HS-27A (cell line): Measurements from ENCODE around the gene LDB1.
A peak's percentile ranks its signal among the peaks of the same experiment; 100 is the strongest.

ENCODE experiments used
- DNase-seq: peaks from one replicate; pipeline ENCODE4 v3.0.0-alpha.2; 2012; ENCODE audit warnings: low read depth, missing footprints

The LDB1 gene

DNA sequence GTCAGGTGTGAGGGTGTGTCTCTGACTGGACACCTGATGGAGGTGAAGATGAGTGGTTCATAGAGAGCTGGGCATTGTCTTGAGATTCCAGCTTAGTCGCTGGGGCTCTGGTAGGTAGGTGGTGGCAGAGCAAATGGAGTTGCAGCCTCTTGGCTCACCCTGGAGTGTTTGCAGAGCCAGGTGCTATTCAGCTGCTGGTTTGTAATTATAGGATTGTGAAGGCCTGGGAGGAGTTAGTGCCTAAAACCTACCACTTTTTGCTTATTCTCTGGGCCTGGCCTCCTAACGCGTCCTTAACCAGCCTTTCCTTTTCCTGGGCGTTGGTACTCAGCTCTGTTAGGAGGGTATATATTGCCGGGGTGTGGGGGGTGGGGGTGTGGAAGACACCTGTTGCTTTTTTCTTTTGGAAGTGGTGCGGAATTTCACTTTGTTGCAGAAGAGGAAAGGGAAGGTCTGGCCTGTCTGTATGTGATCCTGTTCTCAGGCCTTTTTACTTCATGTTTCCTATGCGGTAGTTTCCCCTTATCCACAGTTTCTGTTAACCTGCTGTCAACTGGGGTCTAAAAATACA, 15.9 kb upstream of the LDB1 start:
- DNase-seq: no peak

- DNase-seq: no peak
Measured at GRCh38 chr10:102134416-102134815, 14.2 kb upstream of the LDB1 start.

DNA sequence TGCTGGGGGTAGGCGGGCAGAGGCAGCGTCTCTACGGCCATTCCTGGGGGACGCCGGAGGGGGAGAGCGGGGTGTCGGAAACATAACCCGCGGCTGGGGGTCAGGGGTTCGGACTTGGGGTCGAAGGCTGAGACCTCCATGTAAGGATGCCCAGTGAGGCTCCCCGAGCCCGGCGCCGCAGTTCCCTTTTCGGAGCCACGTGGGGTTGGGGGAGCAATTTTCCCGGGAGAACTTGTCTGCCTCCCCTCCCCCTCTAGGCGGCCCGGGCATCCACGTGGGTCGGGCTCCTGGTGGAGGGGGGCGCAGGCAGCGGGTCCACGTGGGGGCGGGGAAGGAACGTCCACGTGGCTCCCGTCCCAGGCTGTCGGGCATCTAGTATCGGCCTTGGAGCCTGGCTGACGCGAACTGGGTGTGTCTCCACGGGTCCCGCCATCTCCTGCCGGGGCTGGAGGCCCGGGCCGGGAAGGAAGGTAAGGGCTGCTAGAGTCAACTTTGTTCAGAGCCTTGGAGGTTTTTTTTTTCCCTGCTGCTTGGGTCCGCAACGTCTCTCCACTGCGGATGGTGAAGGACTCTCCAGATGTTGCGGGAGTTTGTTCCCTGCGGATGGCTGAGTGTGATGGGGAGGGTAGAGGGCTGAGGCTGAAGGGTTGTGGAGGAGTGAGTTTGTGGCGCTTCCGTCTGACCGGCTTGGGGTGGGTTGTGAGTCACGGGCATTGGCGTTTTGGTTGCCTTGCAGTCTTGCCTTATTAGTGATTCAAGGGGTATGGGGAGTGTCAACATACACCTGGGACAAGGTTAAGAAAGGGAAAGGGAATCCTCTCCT, 13.4 kb upstream of the LDB1 start:
- DNase-seq: no peak

DNA sequence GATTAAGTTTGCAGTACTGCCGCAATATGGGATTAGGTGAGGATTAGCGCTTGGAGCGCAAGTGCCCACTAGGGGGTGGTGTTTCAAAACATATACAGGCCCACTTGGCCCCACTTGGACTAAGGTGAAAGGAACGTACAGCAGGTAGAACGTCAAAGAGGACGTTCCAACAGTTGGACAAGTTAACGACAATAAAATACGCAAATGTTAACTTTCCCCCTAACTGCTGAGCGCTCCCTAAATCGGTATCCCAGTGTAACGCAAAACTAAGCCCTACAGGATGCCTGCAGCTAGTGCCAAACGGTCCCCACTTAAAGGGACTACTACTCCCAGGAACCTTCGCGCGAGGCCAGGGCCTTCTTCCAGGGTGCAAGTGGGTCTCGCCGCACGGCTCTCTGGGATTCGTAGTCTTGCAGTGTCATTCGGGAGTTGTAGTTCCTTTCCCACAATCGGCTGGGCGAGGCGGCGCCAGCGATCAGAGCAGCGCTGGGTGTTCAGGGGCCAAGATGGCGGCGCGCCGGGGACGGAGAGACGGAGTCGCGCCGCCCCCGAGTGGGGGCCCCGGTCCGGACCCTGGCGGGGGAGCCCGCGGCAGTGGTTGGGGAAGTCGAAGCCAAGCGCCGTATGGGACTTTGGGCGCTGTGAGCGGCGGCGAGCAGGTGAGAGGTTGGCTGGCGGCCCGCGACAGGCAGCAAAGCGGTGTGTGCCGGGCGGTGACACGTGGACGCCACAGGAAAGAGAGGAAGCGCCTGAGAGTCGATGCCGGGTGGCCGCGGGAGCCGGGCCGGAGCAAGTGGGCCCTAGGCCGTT, 12.6 kb upstream of the LDB1 start, which contains the start of gene PPRC1:
Gene PPRC1, plus strand, starts transcription at position 478 of the 810 bp plus-strand sequence. Its CDS starts 29 bp downstream, at position 507.
- DNase-seq: peak; percentile 88

- DNase-seq: no peak
Measured at GRCh38 chr10:102132193-102132562, 12.0 kb upstream of the LDB1 start.

GRCh38 chr10:102131286-102132170, 11.4 kb upstream of the LDB1 start:
- DNase-seq: no peak

- no peak for DNase-seq
Measured at GRCh38 chr10:102123223-102123622, 3.1 kb upstream of the LDB1 start.

GRCh38 chr10:102122450-102122849, 2.3 kb upstream of the LDB1 start:
- no peak for DNase-seq

DNA sequence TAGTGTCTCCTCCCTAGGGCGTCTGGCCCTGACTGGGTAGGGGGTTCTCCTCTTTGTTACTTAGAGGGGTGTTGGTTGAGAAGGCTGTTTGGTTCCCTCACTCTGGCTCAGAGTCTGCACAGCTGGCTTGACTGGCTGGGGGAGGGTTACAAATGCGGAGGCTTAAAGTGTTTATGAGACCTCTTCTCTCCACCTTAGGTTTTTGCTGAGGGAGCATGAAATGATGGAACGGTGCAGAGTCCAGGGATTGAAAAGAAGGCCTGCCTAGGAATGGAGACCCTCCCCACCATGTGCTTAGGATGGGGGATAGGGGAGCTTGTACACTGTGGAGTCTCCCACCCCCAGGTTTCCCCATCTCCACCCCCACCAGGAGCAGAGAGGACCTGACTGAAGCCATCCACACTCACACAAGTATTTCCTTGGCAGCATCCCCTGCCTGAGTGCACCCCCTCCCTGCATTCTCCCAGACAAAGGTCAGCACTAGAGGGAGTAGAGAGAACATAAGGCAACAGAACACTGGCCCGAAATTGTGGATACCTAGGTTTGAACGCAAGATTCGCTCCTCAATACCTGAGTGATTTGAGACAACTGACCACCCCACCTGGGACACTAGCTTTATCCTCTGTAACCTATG, 1.7 kb upstream of the LDB1 start:
- DNase-seq: no peak

DNA sequence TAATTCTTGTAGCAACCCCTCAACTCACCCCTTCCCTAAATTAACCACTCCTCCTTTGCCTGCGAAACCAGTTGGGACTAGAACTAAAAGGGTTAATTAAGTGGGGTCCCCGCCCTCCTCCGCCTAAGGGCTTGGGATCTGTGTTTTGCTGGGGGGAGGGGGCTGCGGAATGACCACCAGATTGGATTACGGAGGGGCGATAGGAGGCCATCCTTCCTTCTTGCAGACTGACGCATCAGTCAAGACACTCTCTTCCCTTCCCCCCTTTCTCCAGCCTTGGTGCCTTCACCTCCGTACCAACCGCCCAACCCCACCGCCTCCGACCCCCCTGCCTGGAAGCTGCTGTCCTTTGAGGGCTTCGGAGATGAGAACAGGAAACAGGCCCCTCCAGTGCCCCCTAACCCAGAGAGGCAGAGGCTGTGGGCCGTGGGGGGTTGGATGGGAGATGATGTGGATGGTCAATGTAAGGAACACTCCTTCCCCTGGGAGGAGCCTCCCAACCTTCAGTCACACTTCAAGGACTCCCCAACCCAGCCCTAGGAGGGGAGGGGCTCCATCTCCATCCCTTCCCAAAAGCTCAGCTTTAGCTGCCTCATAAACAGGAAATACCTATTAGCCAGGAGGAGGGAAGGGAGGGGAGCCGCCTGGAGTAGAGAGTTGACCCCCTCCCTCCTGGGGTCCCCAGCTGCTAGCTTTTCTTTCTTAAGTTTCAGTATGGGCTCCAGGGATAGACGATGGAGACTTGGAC, 997 bp upstream of the LDB1 start:
- no peak for DNase-seq

GRCh38 chr10:102119417-102120141, 589 bp downstream of the LDB1 start:
- peak; percentile 46 for DNase-seq

DNA sequence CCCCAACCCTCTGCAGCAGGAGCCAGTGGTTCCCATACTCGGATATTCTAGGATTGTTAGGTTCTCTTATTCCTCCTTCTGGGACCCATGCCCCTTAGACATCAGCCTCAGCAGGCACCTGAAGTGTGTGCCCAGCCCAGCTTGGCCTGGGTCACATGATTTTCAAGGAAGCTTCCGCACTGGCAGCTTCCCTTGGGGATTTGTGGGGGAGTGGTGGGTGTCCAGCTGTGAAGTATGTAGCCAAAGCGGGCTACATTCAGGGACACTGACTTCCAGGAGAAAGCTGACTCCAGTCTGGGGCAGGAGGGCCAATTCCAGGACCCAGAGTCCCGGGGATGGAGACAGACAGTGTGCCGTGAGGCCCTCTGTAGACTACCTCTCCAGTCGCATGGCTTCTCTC, 1.3 kb downstream of the LDB1 start:
- DNase-seq: no peak

DNA sequence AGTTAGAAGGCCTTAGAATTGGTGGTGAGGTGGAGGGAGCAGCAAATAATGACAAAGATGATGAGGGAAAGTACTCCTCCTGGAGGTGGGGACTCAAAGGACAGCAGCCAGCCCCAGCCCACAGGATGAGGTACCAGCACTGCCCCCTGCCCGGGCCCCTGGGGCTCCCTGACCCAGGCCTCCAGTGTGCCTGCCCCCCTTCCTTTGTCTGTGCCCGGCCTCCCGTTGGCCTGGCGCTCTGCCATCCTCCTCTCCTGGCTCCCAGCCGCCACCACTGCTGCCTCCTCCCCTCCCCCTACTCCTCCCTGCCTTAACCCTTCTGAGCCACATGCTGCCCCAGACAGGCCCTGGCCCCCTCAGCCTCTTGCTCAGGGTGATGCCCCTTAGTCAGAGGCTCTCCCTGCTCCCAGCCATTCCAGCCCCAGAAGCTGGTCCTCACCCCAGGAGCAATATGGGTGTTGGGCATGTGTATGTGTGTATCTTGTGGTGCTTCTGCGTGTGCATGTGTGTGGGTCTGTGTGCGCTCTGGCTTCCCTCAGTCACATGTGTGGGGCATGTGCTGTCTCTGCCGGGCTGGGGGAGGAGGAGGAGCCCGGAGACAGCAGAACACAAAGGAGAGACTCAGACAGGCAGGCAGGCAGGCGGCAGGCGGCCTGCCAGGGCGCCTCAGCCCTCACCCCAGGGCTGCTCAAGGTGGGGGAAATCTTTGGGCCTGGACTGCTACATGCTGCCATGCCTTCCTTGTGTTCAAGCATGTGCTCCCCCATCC, 2.6 kb downstream of the LDB1 start:
- peak; percentile 35 for DNase-seq

DNA sequence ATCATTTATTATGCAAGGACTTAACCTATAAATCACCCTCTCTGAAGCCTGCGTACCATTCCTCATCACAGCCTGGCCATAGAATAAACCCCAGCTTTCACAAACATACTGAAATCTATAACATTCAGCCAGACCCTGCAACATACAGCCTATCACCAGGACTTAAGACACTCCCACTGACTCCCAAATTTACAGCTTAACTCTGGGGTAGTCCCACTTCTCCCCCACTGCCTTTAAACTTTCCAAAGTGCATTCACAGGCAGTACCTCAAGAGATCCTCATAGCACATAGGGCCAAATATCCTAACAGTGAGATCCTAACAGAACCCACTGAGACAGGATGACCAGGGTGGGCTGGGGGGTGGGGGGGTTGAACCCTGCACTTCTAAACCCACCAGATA, 3.5 kb downstream of the LDB1 start:
- no peak for DNase-seq

GRCh38 chr10:102115775-102116174, 4.4 kb downstream of the LDB1 start:
- DNase-seq: no peak

DNA sequence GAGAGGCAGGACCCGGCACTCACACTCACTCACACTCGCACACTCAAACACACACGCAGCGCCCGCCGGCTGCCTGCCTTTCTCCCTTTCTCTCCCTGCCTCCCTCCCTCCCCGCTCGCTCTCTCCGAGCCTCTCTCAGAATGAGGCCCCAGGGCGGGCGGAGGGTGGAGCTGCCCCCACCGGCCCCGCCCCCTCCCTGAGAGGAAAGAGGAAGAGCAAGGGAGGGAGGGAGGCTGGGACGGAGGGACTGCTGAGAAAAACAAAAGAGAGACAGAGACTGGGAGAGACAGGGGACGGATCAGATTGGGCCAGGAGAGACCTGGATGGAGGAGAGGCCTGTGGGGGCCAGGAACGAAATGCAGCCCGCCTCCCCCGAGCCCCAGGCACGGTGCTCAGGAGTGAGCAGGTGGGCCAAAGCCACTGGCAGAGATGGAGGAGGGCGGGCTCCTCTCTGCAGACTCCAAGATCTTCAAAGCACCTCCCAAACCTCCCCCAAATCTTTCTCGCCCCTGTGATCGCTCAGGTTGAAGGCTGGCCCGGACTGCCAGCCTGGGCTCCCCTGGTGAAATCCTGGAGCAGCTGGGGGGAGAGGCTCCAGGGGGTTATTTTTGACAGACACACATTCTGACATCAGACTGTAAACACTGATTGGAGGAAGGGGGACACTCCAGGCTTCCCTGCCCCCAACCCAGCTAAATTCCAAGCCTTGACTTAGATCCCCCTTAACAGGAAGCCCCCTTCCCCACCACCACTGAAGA, 5.1 kb downstream of the LDB1 start:
- DNase-seq: no peak

GRCh38 chr10:102113956-102114857, 6.0 kb downstream of the LDB1 start:
- DNase-seq: no peak
